ENCODE data around the gene HYI. TPM values are rescaled to one million over a fixed set of nuclear protein-coding genes. Genes with fewer than 3 reads are reported as not detected.

The HYI gene
- total and polyA plus RNA-seq, 2 of the 8 experiments (the other 6 are each of a cell fraction or from before 2014, with no cell fraction given), result 14.4 to 17.7 TPM

- no peak for DNase-seq (ENCODE audit: low read depth in 1 of 2, low spot score in 2 of 2)
- CTCF ChIA-PET (ENCODE audit: partially characterized antibody), result interaction anchor here (1.2 kb wide), 1 partner anchor 15 kb away, joined by 3 read pairs; no protein-coding TSS in a partner anchor
These were observed 4.6 kb downstream of the HYI start for GRCh38 chr1:43448955-43449707.

More at GRCh38 chr1:43448955-43449707, 4.6 kb downstream of the HYI start:
- Histone ChIP-seq H2BK120ac (replicated peaks; ENCODE audit: low read depth, low read length) (no peak overlapping the region), H3K56ac (replicated peaks; ENCODE audit: insufficient read length, low read depth, low read length) (no peak overlapping the region), H3K27me3 (replicated peaks in 1 of 4; ENCODE audit: control insufficient read depth in 3 of 4, extremely low read depth in 1 of 4, insufficient read depth in 3 of 4, low read length in 3 of 4) (no peaks in the 10 kb centered on the region; a peak in 1 of 7 replicates), H3K9me3 (ENCODE audit: insufficient read depth in 2 of 2, low read depth in 1 of 2, low read length in 1 of 2) (no peaks in the 10 kb centered on the region), H3K79me2 (ENCODE audit: control insufficient read depth in 1 of 2, insufficient read depth in 2 of 2, low read length in 2 of 2) (no peaks in the 10 kb centered on the region), H3K14ac (ENCODE audit: insufficient read length) (no peak overlapping the region), H3K4me3 (ENCODE audit: extremely low read depth in 1 of 4, insufficient read depth in 2 of 4, low read depth in 3 of 4, low read length in 4 of 4) (no peak overlapping the region), H2BK12ac (ENCODE audit: low read depth, low read length) (no peak overlapping the region), H4K91ac (replicated peaks; ENCODE audit: insufficient read length, low read length) (no peak overlapping the region), H3K36me3 (ENCODE audit: control insufficient read depth in 2 of 4, insufficient read depth in 4 of 4, low read length in 3 of 4) (peaks cover 11 to 41% (median 21%) of the 10 kb centered on the region in 4 experiments; a peak in 6 of 8 replicates), H3K4me1 (replicated peaks in 1 of 4; ENCODE audit: control insufficient read depth in 3 of 4, insufficient read depth in 4 of 4, low read length in 3 of 4) (peaks cover 0 to 6% (median 3%) of the 10 kb centered on the region in 4 experiments; a peak in 4 of 7 replicates), H2BK5ac (ENCODE audit: low read depth, low read length) (no peak overlapping the region), H4K20me1 (replicated peaks in 1 of 2; ENCODE audit: control insufficient read depth in 1 of 2, insufficient read depth in 2 of 2, low read length in 2 of 2) (peaks cover 0 to 10% of the 10 kb centered on the region in 2 experiments), H4K8ac (ENCODE audit: extremely low read depth, insufficient read depth, low read length) (no peak overlapping the region), H3K18ac (ENCODE audit: extremely low read depth, low read length) (no peak overlapping the region), H3K23me2 (ENCODE audit: low read depth, low read length) (peaks cover 8% of the 10 kb centered on the region; the same call in 1 of the 2 replicates), H3K9ac (replicated peaks in 1 of 4; ENCODE audit: extremely low read depth in 1 of 4, low read depth in 3 of 4, low read length in 3 of 4) (no peak overlapping the region), H4K5ac (ENCODE audit: insufficient read length, low read depth, low read length) (no peak overlapping the region), H2BK15ac (ENCODE audit: low read length) (no peak overlapping the region), H2BK20ac (ENCODE audit: low read length) (no peak overlapping the region), H2AFZ (ENCODE audit: low read length) (no peak overlapping the region), H3K4me2 (ENCODE audit: insufficient read depth in 1 of 2, low read depth in 2 of 2, low read length in 2 of 2) (no peak overlapping the region), H2AK5ac (ENCODE audit: low read depth, low read length) (no peak overlapping the region), H3K79me1 (ENCODE audit: low read depth, low read length) (no peaks in the 10 kb centered on the region), H3K4ac (replicated peaks; ENCODE audit: insufficient read length, low read depth, low read length) (no peak overlapping the region), H3K27ac (ENCODE audit: low read depth, low read length) (no peak overlapping the region), H3K23ac (ENCODE audit: insufficient read length) (no peak overlapping the region)
- FAIRE-seq, result no peak
- TF ChIP-seq RAD21 (IDR thresholded peaks at IDR 0.05 in 1 of 2, conservative IDR thresholded peaks at IDR 0.05 in 1 of 2; ENCODE audit: low read depth in 2 of 2, low read length in 2 of 2) (no peak), JUN (IDR thresholded peaks at IDR 0.05; ENCODE audit: low read depth, low read length) (no peak), FOSL1 (IDR thresholded peaks at IDR 0.05; ENCODE audit: insufficient read depth, low read depth, low read length) (no peak), SIX5 (IDR thresholded peaks at IDR 0.05; ENCODE audit: low read depth, low read length) (no peak), KDM5A (IDR thresholded peaks at IDR 0.05; ENCODE audit: low read length) (no peak), EP300 (IDR thresholded peaks at IDR 0.05; ENCODE audit: borderline replicate concordance in 1 of 2, low read depth in 2 of 2, low read length in 2 of 2) (no peak), E2F6 (IDR thresholded peaks at IDR 0.05) (no peak), RXRA (IDR thresholded peaks at IDR 0.05; ENCODE audit: insufficient read depth, low read depth, low read length) (no peak)
- POLR2A ChIA-PET (ENCODE audit: partially characterized antibody), result interaction anchor here (0.7 to 1.5 kb wide), 5 partner anchors 8 to 120 kb away, joined by 3 to 4 read pairs (median 3); no protein-coding TSS in a partner anchor
- WGBS, 2 experiments (ENCODE audit: extremely low coverage in 1 of 2, insufficient coverage in 1 of 2, insufficient read length in 1 of 2, insufficient replicate concordance in 2 of 2, low coverage in 1 of 2, low lambda C conversion rate in 2 of 2, missing lambda C conversion rate in 1 of 2), result 91% methylated on average over 11 of the region's 11 CpGs; no CpG with 5 or more reads in 1 of the 2 experiments
